HG03432 (cell line): ENCODE measurements around the gene LY86.
A peak's percentile ranks its signal among the peaks of the same experiment; 100 is the strongest.

Source experiments
- ATAC-seq: cut with Tn5 transposase; IDR thresholded peaks from one replicate; pipeline ENCODE4 v1.9.1; 2021; ENCODE audit warnings: mild to moderate bottlenecking, moderate library complexity; ENCODE audit not compliant: unreplicated experiment

LY86 gene

GRCh38 chr6:6588064-6588923, at the start of gene LY86:
Gene LY86 (plus strand): TSS chr6:6588720. CDS start chr6:6588735, 15 bp downstream.
- ATAC-seq, result peak; percentile 57

- ATAC-seq, result no peak
Measured at GRCh38 chr6:6539036-6539435, 49.5 kb upstream of the LY86 start.

GRCh38 chr6:6542357-6542756, 46.2 kb upstream of the LY86 start:
- ATAC-seq, result no peak

- no peak for ATAC-seq
Measured at GRCh38 chr6:6543181-6543879, 45.2 kb upstream of the LY86 start.

- peak; percentile 10 for ATAC-seq
Measured at GRCh38 chr6:6545616-6546317, 42.8 kb upstream of the LY86 start.

GRCh38 chr6:6546318-6547109, 42.0 kb upstream of the LY86 start:
- peak; percentile 58 for ATAC-seq

GRCh38 chr6:6547110-6547879, 41.2 kb upstream of the LY86 start:
- ATAC-seq, result peak; percentile 80

GRCh38 chr6:6556161-6556737, 32.3 kb upstream of the LY86 start:
- no peak for ATAC-seq

- ATAC-seq, result peak; percentile 58
Measured at GRCh38 chr6:6556738-6557503, 31.6 kb upstream of the LY86 start.

- ATAC-seq, result no peak
Measured at GRCh38 chr6:6557504-6557839, 31.0 kb upstream of the LY86 start.

- ATAC-seq, result no peak
Measured at GRCh38 chr6:6557886-6558285, 30.6 kb upstream of the LY86 start.

GRCh38 chr6:6559994-6560570, 28.4 kb upstream of the LY86 start:
- ATAC-seq, result peak; percentile 72

GRCh38 chr6:6560909-6561308, 27.6 kb upstream of the LY86 start:
- no peak for ATAC-seq

- no peak for ATAC-seq
Measured at GRCh38 chr6:6564154-6564553, 24.4 kb upstream of the LY86 start.

- no peak for ATAC-seq
Measured at GRCh38 chr6:6565069-6565468, 23.5 kb upstream of the LY86 start.

GRCh38 chr6:6565488-6565887, 23.0 kb upstream of the LY86 start:
- no peak for ATAC-seq

GRCh38 chr6:6566766-6567165, 21.8 kb upstream of the LY86 start:
- ATAC-seq, result no peak

GRCh38 chr6:6569096-6569810, 19.3 kb upstream of the LY86 start:
- no peak for ATAC-seq
